ENCODE results near the gene STXBP6. TPM values are rescaled to one million over a fixed set of nuclear protein-coding genes. Genes with fewer than 3 reads are reported as not detected.

The STXBP6 gene
- total and polyA plus RNA-seq, 2 donors (not counting 3 experiments of a cell fraction or from before 2014, with no cell fraction given), result 0.06 TPM; not detected in 1

DNA sequence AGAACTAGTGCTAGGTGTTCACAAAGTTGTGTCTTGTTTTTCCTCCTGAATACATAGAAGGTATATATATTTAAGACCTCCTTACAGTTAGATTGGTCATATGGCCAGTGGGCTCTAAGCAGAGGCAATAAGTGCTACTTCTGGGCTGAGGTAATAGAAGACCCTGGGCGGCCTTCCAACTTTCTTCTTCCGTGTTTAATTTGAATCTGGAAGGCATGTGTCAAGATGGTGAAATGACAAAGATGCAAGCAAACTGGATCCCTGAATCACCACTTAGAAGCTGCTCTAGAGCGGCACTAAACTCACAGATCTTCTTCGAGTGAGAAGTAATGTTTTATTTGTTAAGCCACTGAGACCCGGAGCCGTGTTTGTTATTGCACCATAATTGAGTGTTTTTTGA is 215.0 kb downstream of the STXBP6 start:
- no peak overlapping the region for H3K27ac ChIP-seq (ENCODE audit: insufficient read depth, low read depth, low read length)
- BruUV-seq (replicated peaks), result no TSS peak
- DNase-seq (ENCODE audit: low read depth, low spot score), result no peak
- H3K9me3 ChIP-seq (replicated peaks; ENCODE audit: control insufficient read depth, insufficient read depth, low read length), result no peaks in the 10 kb centered on the region
- H3K4me1 ChIP-seq (ENCODE audit: control insufficient read depth, extremely low read depth, insufficient read depth, low read length), result no peaks in the 10 kb centered on the region
- no peaks in the 10 kb centered on the region for H4K20me1 ChIP-seq (replicated peaks; ENCODE audit: control insufficient read depth, extremely low read depth, insufficient read depth, low read length)
- POLR2A ChIA-PET, result no interaction called here
- H3K4me2 ChIP-seq (ENCODE audit: insufficient read depth, low read length), result no peak overlapping the region
- H3K27me3 ChIP-seq (ENCODE audit: control insufficient read depth in 2 of 2, insufficient read depth in 2 of 2, low read length in 2 of 2), result peaks cover 0 to 2% of the 10 kb centered on the region in 2 experiments
- H2AFZ ChIP-seq (ENCODE audit: low read depth, low read length), result no peak overlapping the region
- intact Hi-C loops (cut with micrococcal nuclease) (no loop called here), dilution Hi-C loops (cut with MboI; ENCODE audit: extremely low pct_ligation_motif_present, low sequenced_read_pairs) (no loop called here)
- H3K4me3 ChIP-seq (replicated peaks in 1 of 3; ENCODE audit: insufficient read depth in 1 of 3, low read depth in 1 of 3, low read length in 3 of 3), result no peak overlapping the region
- no peaks in the 10 kb centered on the region for H3K9me1 ChIP-seq (replicated peaks; ENCODE audit: control insufficient read depth, extremely low read depth, insufficient read depth, low read length)
- CTCF ChIA-PET, result no interaction called here
- no peak for FAIRE-seq
- TF ChIP-seq EZH2 (IDR thresholded peaks at IDR 0.05; ENCODE audit: borderline replicate concordance, low read depth, low read length, severe bottlenecking) (no peak), GATA2 (IDR thresholded peaks at IDR 0.05; ENCODE audit: insufficient read depth, insufficient read length, low read depth, low read length) (no peak), FOS (IDR thresholded peaks at IDR 0.05; ENCODE audit: borderline replicate concordance, insufficient read depth, low read length) (no peak), JUN (IDR thresholded peaks at IDR 0.05; ENCODE audit: borderline replicate concordance, insufficient read depth, insufficient read length, low read depth) (no peak), POLR2A (IDR thresholded peaks at IDR 0.05; ENCODE audit: low read depth, low read length) (no peak), MYC (IDR thresholded peaks at IDR 0.05; ENCODE audit: low read depth, low read length) (no peak), POLR2AphosphoS5 (IDR thresholded peaks at IDR 0.05; ENCODE audit: insufficient read depth, low read depth, low read length) (no peak)
- TF ChIP-seq, protein P1, sequence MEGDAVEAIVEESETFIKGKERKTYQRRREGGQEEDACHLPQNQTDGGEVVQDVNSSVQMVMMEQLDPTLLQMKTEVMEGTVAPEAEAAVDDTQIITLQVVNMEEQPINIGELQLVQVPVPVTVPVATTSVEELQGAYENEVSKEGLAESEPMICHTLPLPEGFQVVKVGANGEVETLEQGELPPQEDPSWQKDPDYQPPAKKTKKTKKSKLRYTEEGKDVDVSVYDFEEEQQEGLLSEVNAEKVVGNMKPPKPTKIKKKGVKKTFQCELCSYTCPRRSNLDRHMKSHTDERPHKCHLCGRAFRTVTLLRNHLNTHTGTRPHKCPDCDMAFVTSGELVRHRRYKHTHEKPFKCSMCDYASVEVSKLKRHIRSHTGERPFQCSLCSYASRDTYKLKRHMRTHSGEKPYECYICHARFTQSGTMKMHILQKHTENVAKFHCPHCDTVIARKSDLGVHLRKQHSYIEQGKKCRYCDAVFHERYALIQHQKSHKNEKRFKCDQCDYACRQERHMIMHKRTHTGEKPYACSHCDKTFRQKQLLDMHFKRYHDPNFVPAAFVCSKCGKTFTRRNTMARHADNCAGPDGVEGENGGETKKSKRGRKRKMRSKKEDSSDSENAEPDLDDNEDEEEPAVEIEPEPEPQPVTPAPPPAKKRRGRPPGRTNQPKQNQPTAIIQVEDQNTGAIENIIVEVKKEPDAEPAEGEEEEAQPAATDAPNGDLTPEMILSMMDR (IDR thresholded peaks at IDR 0.05; ENCODE audit: extremely low read depth in 1 of 2, insufficient read depth in 1 of 2, low read depth in 1 of 2, low read length in 2 of 2), result no peak
- TF ChIP-seq, protein P2, sequence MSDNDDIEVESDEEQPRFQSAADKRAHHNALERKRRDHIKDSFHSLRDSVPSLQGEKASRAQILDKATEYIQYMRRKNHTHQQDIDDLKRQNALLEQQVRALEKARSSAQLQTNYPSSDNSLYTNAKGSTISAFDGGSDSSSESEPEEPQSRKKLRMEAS (IDR thresholded peaks at IDR 0.05; ENCODE audit: insufficient read depth, insufficient read length), result no peak
- no peaks in the 10 kb centered on the region for H3K36me3 ChIP-seq (ENCODE audit: control insufficient read depth in 2 of 2, extremely low read depth in 1 of 2, insufficient read depth in 2 of 2, low read length in 2 of 2)
- no peaks in the 10 kb centered on the region for H3K79me2 ChIP-seq (ENCODE audit: control insufficient read depth, insufficient read depth, low read length)
- no peak overlapping the region for H3K9ac ChIP-seq (replicated peaks; ENCODE audit: extremely low read depth, insufficient read depth, low read length)

Measured in endothelial cell of umbilical vein (primary cell).